Caco-2 (cell line): ENCODE measurements around the gene ATP11C. TPM values are rescaled to one million over a fixed set of nuclear protein-coding genes. Genes with fewer than 3 reads are reported as not detected.

Experiments
- BruUV-seq: library from RNA; stranded (reverse); fragments of 400-500 nt; replicated peaks from 2 replicates; lab custom pipeline; 2021; lab: Mats Ljungman, UMichigan
- CTCF ChIA-PET: fragments of 300-600 bp; sonication (Branson Sonifier 250); formaldehyde crosslinking; loops from one replicate; lab custom pipeline; 2022; ENCODE audit warnings: antibody characterized with exemption; lab: Charles Lee
- POLR2A ChIA-PET: fragments of 300-600 bp; sonication (Branson Sonifier 250); formaldehyde crosslinking; loops from one replicate; lab custom pipeline; 2022; ENCODE audit warnings: antibody characterized with exemption; lab: Charles Lee
- DNase-seq, 2 experiments: peaks; one replicate each; pipeline versions ENCODE4 v3.0.0 to v3.0.0-alpha.2; 2020 to 2022
- H3K27me3 ChIP-seq: replicated peaks from 2 replicates; pipeline ENCODE4 v1.6.0; 2011; ENCODE audit warnings: low read length; ENCODE audit not compliant: control insufficient read depth, insufficient read depth
- H3K36me3 ChIP-seq: 2 replicates; pipeline ENCODE4 v1.5.1; 2011; ENCODE audit warnings: low read length; ENCODE audit not compliant: control insufficient read depth, insufficient read depth
- H3K4me1 ChIP-seq: fragments of 250-450 bp; sonication (Bioruptor Pico); 2 replicates; pipeline ENCODE4 v1.5.1; 2020; ENCODE audit warnings: mild to moderate bottlenecking
- H3K4me3 ChIP-seq: 2 replicates; pipeline ENCODE4 v1.5.1; 2011; ENCODE audit warnings: low read depth, mild to moderate bottlenecking, control low read depth, low read length
- H3K9me3 ChIP-seq: fragments of 250-450 bp; sonication (Bioruptor Pico); 2 replicates; pipeline ENCODE4 v1.5.1; 2020; ENCODE audit warnings: mild to moderate bottlenecking, moderate library complexity
- H3K27ac Mint-ChIP-seq: one replicate; pipeline ENCODE4 v1.8.0; 2022; ENCODE audit warnings: mixed read lengths; ENCODE audit not compliant: unreplicated experiment
- H3K27me3 Mint-ChIP-seq: one replicate; pipeline ENCODE4 v1.8.0; 2022; ENCODE audit warnings: mixed read lengths; ENCODE audit not compliant: insufficient read depth, unreplicated experiment
- H3K36me3 Mint-ChIP-seq: one replicate; pipeline ENCODE4 v1.8.0; 2022; ENCODE audit warnings: mild to moderate bottlenecking, mixed read lengths; ENCODE audit not compliant: insufficient read depth, unreplicated experiment
- H3K4me1 Mint-ChIP-seq: one replicate; pipeline ENCODE4 v1.8.0; 2022; ENCODE audit warnings: low read depth, mixed read lengths; ENCODE audit not compliant: unreplicated experiment
- H3K4me3 Mint-ChIP-seq: one replicate; pipeline ENCODE4 v1.8.0; 2022; ENCODE audit warnings: mild to moderate bottlenecking, moderate library complexity, mixed read lengths; ENCODE audit not compliant: unreplicated experiment
- H3K9me3 Mint-ChIP-seq: one replicate; pipeline ENCODE4 v1.8.0; 2022; ENCODE audit warnings: mixed read lengths; ENCODE audit not compliant: unreplicated experiment
- intact Hi-C: fragments of 100-400 bp; cut with micrococcal nuclease; formaldehyde crosslinking; loops from one replicate; pipeline ENCODE4 v1.10.0; 2022; ENCODE audit not compliant: unreplicated experiment
- total RNA-seq: library from RNA; stranded (reverse); gene quantifications from 2 replicates; pipeline ENCODE4 v1.2.3, GENCODE V29; 2022
- TF ChIP-seq, protein P1 (sequence below), 2 experiments: fragments of 200-600 bp in 1 of 2; IDR thresholded peaks; 1 replicate in 1 of 2; 2 replicates in 1 of 2; pipeline versions ENCODE4 v1.5.1 to v1.8.0; 2011 to 2022; ENCODE audit warnings: antibody characterized with exemption in 1 of 2, control low read depth in 1 of 2, inconsistent platforms in 1 of 2, low read depth in 1 of 2, low read length in 1 of 2, mild to moderate bottlenecking in 1 of 2, moderate library complexity in 1 of 2; ENCODE audit not compliant: insufficient read depth in 1 of 2, severe bottlenecking in 1 of 2, unreplicated experiment in 1 of 2

The ATP11C gene
- total RNA-seq, 1 experiment from 2014 or later = 12.2 TPM

DNA sequence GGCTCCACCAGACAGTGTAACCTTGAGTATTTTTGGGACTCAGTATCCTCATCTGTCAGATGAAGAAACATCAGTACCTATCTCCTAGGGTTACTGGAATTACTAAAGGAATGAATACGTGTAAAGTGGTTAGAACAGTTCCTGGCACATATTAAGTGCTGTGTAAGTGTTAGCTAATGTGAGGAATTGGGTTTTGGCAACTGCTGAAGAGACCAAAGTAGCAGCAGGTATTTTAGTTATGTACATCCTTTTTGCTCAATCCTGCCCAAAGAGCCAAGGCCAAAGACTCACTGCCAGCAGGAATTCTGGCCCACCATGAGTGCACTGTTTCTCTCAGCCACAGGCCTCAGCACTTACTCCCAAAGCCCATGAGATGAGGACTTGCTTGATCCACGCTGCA lies 208.2 kb downstream of the ATP11C start:
- Mint-ChIP-seq H3K27ac (no peak overlapping the region), H3K36me3 (peaks cover 4% of the 10 kb centered on the region), H3K9me3 (no peaks in the 10 kb centered on the region), H3K27me3 (no peaks in the 10 kb centered on the region), H3K4me3 (no peak overlapping the region), H3K4me1 (peaks cover 8% of the 10 kb centered on the region)
- H3K9me3 ChIP-seq = no peaks in the 10 kb centered on the region
- no peaks in the 10 kb centered on the region for H3K27me3 ChIP-seq
- no peak for DNase-seq
- BruUV-seq = no TSS peak
- no peaks in the 10 kb centered on the region for H3K36me3 ChIP-seq
- 0 out of 2 replicates have a peak, but pooled peaks cover 7% of the 10 kb centered on the region for H3K4me1 ChIP-seq
- TF ChIP-seq, protein P1, sequence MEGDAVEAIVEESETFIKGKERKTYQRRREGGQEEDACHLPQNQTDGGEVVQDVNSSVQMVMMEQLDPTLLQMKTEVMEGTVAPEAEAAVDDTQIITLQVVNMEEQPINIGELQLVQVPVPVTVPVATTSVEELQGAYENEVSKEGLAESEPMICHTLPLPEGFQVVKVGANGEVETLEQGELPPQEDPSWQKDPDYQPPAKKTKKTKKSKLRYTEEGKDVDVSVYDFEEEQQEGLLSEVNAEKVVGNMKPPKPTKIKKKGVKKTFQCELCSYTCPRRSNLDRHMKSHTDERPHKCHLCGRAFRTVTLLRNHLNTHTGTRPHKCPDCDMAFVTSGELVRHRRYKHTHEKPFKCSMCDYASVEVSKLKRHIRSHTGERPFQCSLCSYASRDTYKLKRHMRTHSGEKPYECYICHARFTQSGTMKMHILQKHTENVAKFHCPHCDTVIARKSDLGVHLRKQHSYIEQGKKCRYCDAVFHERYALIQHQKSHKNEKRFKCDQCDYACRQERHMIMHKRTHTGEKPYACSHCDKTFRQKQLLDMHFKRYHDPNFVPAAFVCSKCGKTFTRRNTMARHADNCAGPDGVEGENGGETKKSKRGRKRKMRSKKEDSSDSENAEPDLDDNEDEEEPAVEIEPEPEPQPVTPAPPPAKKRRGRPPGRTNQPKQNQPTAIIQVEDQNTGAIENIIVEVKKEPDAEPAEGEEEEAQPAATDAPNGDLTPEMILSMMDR (IDR thresholded peaks at IDR 0.05; ENCODE audit: insufficient read depth in 1 of 2, low read depth in 1 of 2, low read length in 1 of 2, severe bottlenecking in 1 of 2, unreplicated experiment in 1 of 2) = no peak
- no peak overlapping the region for H3K4me3 ChIP-seq
- CTCF ChIA-PET = no interaction called here
- POLR2A ChIA-PET = no interaction called here
- intact Hi-C loops = no loop called here

DNA sequence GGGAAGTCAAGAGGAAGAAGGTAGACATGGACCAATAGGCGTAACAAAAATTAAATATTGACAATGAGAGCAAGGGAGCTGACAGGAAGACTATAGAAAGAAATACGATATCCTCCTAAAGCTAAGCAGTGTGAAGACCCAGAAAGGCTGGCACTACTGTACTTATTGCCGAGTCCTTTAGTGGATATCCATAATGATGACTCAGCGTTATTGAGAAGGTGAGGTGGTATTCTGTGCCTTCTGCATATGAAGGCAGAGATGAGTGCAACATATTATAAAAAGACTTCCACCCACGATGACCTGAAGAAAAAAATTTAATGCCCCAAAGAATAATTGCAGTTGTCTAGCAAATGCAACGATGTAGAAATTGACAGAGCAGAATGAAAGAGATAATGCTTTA lies 211.9 kb downstream of the ATP11C start:
- Histone ChIP-seq H3K9me3 (no peaks in the 10 kb centered on the region), H3K4me1 (0 out of 2 replicates have a peak, but pooled peaks cover 7% of the 10 kb centered on the region), H3K4me3 (no peak overlapping the region), H3K36me3 (no peaks in the 10 kb centered on the region), H3K27me3 (no peaks in the 10 kb centered on the region)
- BruUV-seq = no TSS peak
- TF ChIP-seq, protein P1 (IDR thresholded peaks at IDR 0.05; ENCODE audit: insufficient read depth in 1 of 2, low read depth in 1 of 2, low read length in 1 of 2, severe bottlenecking in 1 of 2, unreplicated experiment in 1 of 2) = no peak
- DNase-seq = no peak
- Mint-ChIP-seq H3K9me3 (no peaks in the 10 kb centered on the region), H3K27me3 (no peaks in the 10 kb centered on the region), H3K4me3 (no peak overlapping the region), H3K36me3 (peaks cover 5% of the 10 kb centered on the region), H3K4me1 (peaks cover 8% of the 10 kb centered on the region), H3K27ac (peak overlapping the region; percentile 37)
- CTCF ChIA-PET = no interaction called here
- intact Hi-C loops = no loop called here
- POLR2A ChIA-PET = no interaction called here

DNA sequence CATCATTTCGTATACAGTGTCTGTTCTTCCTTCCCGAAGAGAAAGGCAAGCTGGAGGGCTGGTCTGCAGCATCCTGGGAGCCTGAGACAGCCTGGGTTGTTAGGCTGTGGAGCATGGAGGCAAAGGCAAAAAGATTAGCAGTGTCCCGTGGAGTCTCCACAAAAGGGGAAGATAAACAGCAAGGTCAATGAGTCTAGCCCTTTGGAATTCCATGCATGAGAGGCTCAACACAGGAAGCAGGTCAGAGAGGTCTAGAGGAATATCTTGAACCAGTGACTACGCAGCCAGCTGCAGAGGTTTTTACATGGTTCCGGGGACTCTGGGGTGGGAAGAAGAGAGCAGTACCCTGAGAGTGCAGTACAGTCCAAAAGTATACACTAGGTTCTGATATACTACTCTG lies 212.7 kb downstream of the ATP11C start:
- Mint-ChIP-seq H3K27me3 (no peaks in the 10 kb centered on the region), H3K9me3 (no peaks in the 10 kb centered on the region), H3K4me3 (peak overlapping the region; percentile 12), H3K4me1 (peaks cover 8% of the 10 kb centered on the region), H3K27ac (peak overlapping the region; percentile 37), H3K36me3 (peaks cover 5% of the 10 kb centered on the region)
- intact Hi-C loops = no loop called here
- Histone ChIP-seq H3K4me1 (0 out of 2 replicates have a peak, but pooled peaks cover 7% of the 10 kb centered on the region), H3K36me3 (no peaks in the 10 kb centered on the region), H3K27me3 (no peaks in the 10 kb centered on the region), H3K4me3 (no peak overlapping the region), H3K9me3 (no peaks in the 10 kb centered on the region)
- CTCF ChIA-PET = no interaction called here
- POLR2A ChIA-PET = no interaction called here
- TF ChIP-seq, protein P1 (IDR thresholded peaks at IDR 0.05; ENCODE audit: insufficient read depth in 1 of 2, low read depth in 1 of 2, low read length in 1 of 2, severe bottlenecking in 1 of 2, unreplicated experiment in 1 of 2) = no peak
- peak; percentile 32 to 37 for DNase-seq
- BruUV-seq = no TSS peak
